Dedifferentiated amniotic fluid mesenchymal stem cell (primary cell): Measurements from ENCODE around the gene AKAP13.

Experiments
- DNase-seq: peaks from one replicate; pipeline ENCODE4 v3.0.0-alpha.2; 2016; ENCODE audit errors: extremely low spot score

AKAP13 gene

GRCh38 chr15:85672332-85673084, 292.1 kb downstream of the AKAP13 start:
- no peak for DNase-seq

- DNase-seq = peak; percentile 81
Measured at GRCh38 chr15:85673326-85673725, 292.9 kb downstream of the AKAP13 start.

GRCh38 chr15:85676342-85677098, 296.1 kb downstream of the AKAP13 start:
- DNase-seq = no peak

- no peak for DNase-seq
Measured at GRCh38 chr15:85679231-85679630, 298.8 kb downstream of the AKAP13 start.

DNA sequence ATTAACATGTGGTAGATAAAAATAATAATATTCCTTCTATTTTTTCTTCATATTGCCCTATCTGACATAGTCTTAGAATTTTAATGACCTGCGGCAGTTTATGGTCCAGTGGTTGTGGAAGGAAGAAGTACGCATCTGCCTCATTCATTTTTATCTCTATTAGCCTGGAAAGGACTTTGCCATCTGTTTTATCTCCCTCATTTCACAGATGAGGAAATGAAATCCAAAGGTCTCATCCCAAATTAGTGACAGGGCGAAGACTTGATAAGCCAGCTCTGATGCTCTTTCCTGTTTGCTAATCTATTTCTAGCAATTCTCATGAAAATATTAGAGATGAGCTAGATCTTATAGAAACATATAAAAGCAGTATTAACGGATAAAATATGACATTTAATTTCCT, 301.0 kb downstream of the AKAP13 start:
- DNase-seq = no peak

GRCh38 chr15:85684174-85684710, 303.8 kb downstream of the AKAP13 start:
- no peak for DNase-seq

- DNase-seq = no peak
Measured at GRCh38 chr15:85685356-85685755, 305.0 kb downstream of the AKAP13 start.

GRCh38 chr15:85687329-85687728, 306.9 kb downstream of the AKAP13 start:
- DNase-seq = no peak

DNA sequence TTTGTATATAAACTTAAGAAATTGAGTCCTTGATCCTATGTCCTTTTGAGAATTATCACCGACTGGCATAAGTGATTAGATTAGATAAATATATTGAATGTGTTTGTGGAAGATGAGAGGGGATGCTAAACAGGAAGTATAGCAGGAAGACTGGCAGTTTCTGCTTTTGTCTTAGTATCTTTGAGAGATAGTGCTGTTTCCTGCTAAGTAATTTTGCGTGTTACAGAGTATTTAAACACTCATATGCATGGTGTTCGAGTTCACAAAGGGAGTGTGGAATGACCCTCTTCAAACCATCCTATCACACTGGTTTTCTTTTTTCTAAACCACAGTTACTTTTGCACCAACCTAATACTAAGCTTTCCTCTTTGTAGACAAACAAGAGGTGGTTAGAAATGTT, 308.3 kb downstream of the AKAP13 start:
- DNase-seq = no peak

GRCh38 chr15:85689729-85690128, 309.3 kb downstream of the AKAP13 start:
- DNase-seq = no peak

DNA sequence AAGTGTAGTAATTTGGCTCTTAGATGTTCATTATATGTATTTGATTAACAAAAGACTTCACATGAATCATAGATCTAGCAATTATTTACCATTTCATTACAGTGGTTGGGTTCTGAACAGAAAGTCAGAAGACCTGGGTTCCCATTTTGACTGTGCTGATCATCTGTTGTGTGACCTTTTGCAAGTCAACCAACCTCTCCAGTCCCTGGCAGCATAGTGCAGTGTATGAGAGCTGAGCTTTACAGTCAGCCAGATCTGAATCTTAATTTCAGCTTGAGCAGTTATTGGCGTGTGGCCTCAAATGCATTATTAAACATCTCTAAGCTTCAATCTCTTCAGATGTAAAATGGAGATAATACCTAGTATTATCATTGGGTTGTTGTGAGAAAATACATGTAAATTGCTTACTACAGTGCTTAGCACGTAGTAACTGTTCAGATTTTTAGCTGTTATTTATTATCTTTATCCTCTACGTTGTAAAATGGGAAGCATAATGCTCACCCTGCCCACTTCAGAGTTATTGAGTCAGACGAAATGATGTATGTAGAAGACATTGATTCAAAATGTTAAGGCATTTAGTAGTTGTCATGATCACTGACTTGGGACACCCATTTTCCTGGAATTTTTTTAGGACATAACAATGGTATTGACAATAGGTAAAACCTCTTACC, 310.3 kb downstream of the AKAP13 start:
- DNase-seq = no peak

DNA sequence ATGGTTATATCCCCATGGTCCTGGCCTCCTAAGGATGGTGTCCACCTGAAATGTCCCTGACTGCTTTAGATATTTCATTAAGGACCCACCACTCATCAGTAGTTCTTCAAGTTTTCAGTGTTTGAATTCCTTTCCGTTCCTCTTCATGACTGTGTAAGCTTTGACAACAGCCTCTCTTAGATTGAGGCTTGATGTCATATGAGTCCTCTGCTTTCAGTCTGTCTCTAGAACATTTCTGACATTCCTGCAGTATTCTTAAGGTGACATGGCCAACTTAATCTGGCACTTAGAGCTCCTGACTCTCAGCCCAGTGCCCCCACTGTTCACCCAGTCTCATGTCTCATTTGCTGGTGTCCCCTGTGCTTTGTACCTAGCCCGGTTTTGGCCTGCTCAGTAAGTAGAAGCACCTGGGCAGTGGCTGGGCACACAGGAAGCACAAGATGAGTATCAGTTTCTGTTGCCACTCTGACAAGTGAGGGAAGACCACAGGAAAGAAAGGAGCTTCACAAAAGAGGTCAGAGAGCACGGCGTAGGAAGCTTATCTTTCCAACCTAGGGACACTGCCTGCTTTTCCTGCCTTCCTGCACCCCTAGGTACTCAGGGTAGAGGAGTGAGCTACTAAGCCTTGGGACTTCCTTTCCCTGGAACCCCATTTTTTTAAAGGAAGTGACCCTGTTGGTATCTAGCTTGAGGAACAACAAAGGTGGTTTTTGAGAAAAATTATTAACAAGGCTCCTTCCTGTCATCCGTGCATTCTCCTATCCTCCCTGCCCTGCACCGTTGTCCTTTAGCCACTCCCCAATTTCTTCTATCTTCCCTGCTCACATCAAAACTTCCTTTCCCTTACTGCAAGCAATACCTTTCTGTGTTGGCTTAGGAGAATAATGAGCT, 311.2 kb downstream of the AKAP13 start:
- DNase-seq = no peak

- DNase-seq = no peak
Measured at GRCh38 chr15:85692321-85692720, 311.9 kb downstream of the AKAP13 start.

- DNase-seq = no peak
Measured at GRCh38 chr15:85692873-85693272, 312.5 kb downstream of the AKAP13 start.

- no peak for DNase-seq
Measured at GRCh38 chr15:85693277-85693676, 312.9 kb downstream of the AKAP13 start.

DNA sequence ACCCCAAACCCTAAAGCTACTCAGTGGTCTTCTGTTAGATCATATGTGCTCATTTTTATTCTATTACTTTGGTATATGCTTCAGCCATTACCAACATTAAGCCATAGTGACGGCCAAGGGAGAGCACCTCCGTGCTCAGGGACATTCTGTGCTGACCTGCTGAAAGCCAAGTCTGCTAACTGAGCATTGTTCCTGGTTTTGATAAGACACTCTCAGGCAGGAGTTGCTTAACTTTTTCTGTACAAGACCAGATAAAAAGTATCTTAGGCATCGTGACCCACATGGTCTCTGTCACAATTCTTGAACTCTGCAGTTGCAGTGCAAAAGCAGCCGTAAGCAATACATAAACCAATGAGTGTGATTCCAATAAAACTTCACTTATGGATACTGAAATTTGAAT, 313.7 kb downstream of the AKAP13 start:
- no peak for DNase-seq

DNA sequence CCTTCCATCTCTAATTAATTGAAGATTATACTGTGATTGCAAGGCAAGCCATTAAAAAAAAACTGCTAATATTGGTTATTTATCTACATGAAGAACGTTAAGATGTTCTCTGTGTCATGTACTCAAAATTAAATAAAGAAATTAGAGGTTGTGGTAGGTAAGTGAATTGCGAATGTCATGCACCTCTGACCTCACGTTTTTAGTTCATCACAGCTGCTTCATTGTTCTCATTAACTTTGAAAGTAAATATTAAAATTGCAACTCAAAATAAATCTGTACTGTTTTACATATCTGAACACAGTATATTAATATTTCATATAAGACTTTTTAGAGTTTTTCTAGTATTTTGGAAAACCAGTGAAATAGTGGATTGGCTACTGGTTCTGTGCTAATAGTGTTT, 320.4 kb downstream of the AKAP13 start:
- DNase-seq = no peak

DNA sequence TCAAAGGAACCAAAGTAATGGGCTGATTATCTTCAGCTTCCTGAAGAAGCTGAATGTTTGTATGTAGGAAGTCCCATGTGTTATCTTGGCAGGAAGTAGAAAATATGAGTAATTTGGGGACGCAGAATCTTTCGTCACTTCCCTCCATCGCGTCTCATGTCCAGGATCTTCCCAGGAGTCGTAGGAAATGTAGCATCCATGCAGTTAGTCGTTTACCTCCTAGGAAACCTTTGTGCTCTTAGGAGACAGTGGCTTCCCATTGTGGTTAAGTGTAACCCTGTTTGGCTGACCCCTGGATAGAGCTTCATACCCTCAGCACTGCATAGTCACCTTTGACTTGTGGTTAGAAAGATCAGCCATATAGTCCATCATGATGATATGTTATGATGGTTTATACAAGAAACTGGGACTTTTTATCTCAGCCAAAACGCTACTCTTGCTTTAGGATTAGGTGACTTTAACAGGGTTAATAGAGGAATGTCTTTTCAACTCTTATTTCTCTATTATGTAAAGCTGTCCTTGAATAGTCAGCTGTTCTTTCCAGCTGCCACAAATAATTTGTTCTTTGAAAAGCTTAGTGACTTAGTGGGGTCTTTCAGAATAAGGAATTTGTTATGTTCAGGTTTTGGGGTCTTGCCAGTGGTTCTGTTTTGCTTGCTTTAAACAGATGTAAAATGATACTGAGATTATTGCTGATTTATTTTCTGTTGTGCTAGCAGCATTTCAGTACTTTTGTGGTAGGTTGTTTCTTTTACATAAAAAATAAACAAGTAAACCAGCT, 322.1 kb downstream of the AKAP13 start:
- no peak for DNase-seq

- no peak for DNase-seq
Measured at GRCh38 chr15:85704066-85704465, 323.7 kb downstream of the AKAP13 start.

GRCh38 chr15:85704720-85705429, 324.5 kb downstream of the AKAP13 start:
- DNase-seq = no peak
